ENCODE results near the gene KRT34. TPM values are rescaled to one million over a fixed set of nuclear protein-coding genes. Genes with fewer than 3 reads are reported as not detected.
"Not testable (repeated sequence)": the region's sequence is repeated elsewhere in the genome, so short reads cannot be mapped to it uniquely, and the experiment has no call there.

The KRT34 gene
- total RNA-seq, 2 experiments from 2014 or later = not detected

GRCh38 chr17:41377546-41377945 is 4.6 kb downstream of the KRT34 start:
- POLR2A ChIA-PET = no interaction called here
- Mint-ChIP-seq H3K27me3 (peaks cover 2% of the 10 kb centered on the region), H3K27ac (no peak overlapping the region), H3K36me3 (ENCODE audit: low read depth) (no peaks in the 10 kb centered on the region), H3K9me3 (peaks cover 2% of the 10 kb centered on the region), H3K4me3 (no peak overlapping the region), H3K4me1 (no peaks in the 10 kb centered on the region)
- CTCF ChIA-PET = no interaction called here
- no peak for DNase-seq

- peaks cover 2% of the 10 kb centered on the region for H3K27me3 Mint-ChIP-seq
- no peaks in the 10 kb centered on the region for H3K4me1 Mint-ChIP-seq
- no peaks in the 10 kb centered on the region for H3K36me3 Mint-ChIP-seq (ENCODE audit: low read depth)
- DNase-seq = no peak
- ChIA-PET CTCF (no interaction called here), POLR2A (no interaction called here)
- H3K9me3 Mint-ChIP-seq = peaks cover 2% of the 10 kb centered on the region
- H3K4me3 Mint-ChIP-seq = no peak within 1 kb of the TSS
- H3K27ac Mint-ChIP-seq = no peak within 1 kb of the TSS
Observed at GRCh38 chr17:41369713-41370112, 12.4 kb downstream of the KRT34 start, which contains the start of gene KRT33B. Gene KRT33B, minus strand, starts transcription at chr17:41369813. Its CDS starts 63 bp downstream, at chr17:41369750.

- Mint-ChIP-seq H3K4me1 (peaks cover 4% of the 10 kb centered on the region), H3K36me3 (ENCODE audit: low read depth) (no peaks in the 10 kb centered on the region), H3K4me3 (no peak overlapping the region), H3K27ac (no peak overlapping the region), H3K27me3 (peaks cover 2% of the 10 kb centered on the region), H3K9me3 (peaks cover 2% of the 10 kb centered on the region)
- no peak for DNase-seq
- ChIA-PET POLR2A (no interaction called here), CTCF (no interaction called here)
Observed at GRCh38 chr17:41369023-41369422, 13.1 kb downstream of the KRT34 start.

- no peaks in the 10 kb centered on the region for H3K36me3 Mint-ChIP-seq (ENCODE audit: low read depth)
- ChIA-PET CTCF (no interaction called here), POLR2A (no interaction called here)
- no peaks in the 10 kb centered on the region for H3K27me3 Mint-ChIP-seq
- no peak for DNase-seq
- no peak overlapping the region for H3K4me3 Mint-ChIP-seq
- H3K27ac Mint-ChIP-seq = no peak overlapping the region
- no peaks in the 10 kb centered on the region for H3K9me3 Mint-ChIP-seq
- H3K4me1 Mint-ChIP-seq = peaks cover 4% of the 10 kb centered on the region
Observed at GRCh38 chr17:41367426-41368075, 14.6 kb downstream of the KRT34 start.

GRCh38 chr17:41366070-41366469 is 16.0 kb downstream of the KRT34 start:
- Mint-ChIP-seq H3K9me3 (peaks cover 4% of the 10 kb centered on the region), H3K4me3 (no peak overlapping the region), H3K36me3 (ENCODE audit: low read depth) (no peaks in the 10 kb centered on the region), H3K4me1 (peaks cover 4% of the 10 kb centered on the region), H3K27ac (no peak overlapping the region), H3K27me3 (no peaks in the 10 kb centered on the region)
- ChIA-PET CTCF (no interaction called here), POLR2A (no interaction called here)
- DNase-seq = no peak

- Mint-ChIP-seq H3K27me3 (peaks cover 1% of the 10 kb centered on the region), H3K36me3 (ENCODE audit: low read depth) (no peaks in the 10 kb centered on the region), H3K27ac (no peak overlapping the region), H3K4me1 (peaks cover 4% of the 10 kb centered on the region), H3K9me3 (peaks cover 5% of the 10 kb centered on the region), H3K4me3 (no peak overlapping the region)
- ChIA-PET CTCF (no interaction called here), POLR2A (no interaction called here)
- DNase-seq = no peak
Observed at GRCh38 chr17:41363881-41364280, 18.2 kb downstream of the KRT34 start.

GRCh38 chr17:41360296-41360995 is 21.7 kb downstream of the KRT34 start:
- ChIA-PET POLR2A (no interaction called here), CTCF (no interaction called here)
- Mint-ChIP-seq H3K27me3 (peaks cover 12% of the 10 kb centered on the region), H3K36me3 (ENCODE audit: low read depth) (peaks cover 4% of the 10 kb centered on the region), H3K4me3 (no peak overlapping the region), H3K9me3 (peaks cover 8% of the 10 kb centered on the region), H3K27ac (no peak overlapping the region), H3K4me1 (peaks cover 4% of the 10 kb centered on the region)
- DNase-seq = no peak

GRCh38 chr17:41354536-41354935 is 27.6 kb downstream of the KRT34 start:
- no peaks in the 10 kb centered on the region for H3K4me1 Mint-ChIP-seq
- ChIA-PET POLR2A (no interaction called here), CTCF (no interaction called here)
- H3K27me3 Mint-ChIP-seq = peaks cover 10% of the 10 kb centered on the region
- no peak overlapping the region for H3K4me3 Mint-ChIP-seq
- peaks cover 3% of the 10 kb centered on the region for H3K9me3 Mint-ChIP-seq
- H3K36me3 Mint-ChIP-seq (ENCODE audit: low read depth) = peaks cover 4% of the 10 kb centered on the region
- no peak for DNase-seq
- no peak overlapping the region for H3K27ac Mint-ChIP-seq

GRCh38 chr17:41352597-41353366 is 29.3 kb downstream of the KRT34 start:
- Mint-ChIP-seq H3K27ac (no peak overlapping the region), H3K4me1 (no peaks in the 10 kb centered on the region), H3K36me3 (ENCODE audit: low read depth) (peaks cover 4% of the 10 kb centered on the region), H3K9me3 (peaks cover 3% of the 10 kb centered on the region), H3K27me3 (peaks cover 10% of the 10 kb centered on the region), H3K4me3 (no peak overlapping the region)
- CTCF ChIA-PET = no interaction called here
- POLR2A ChIA-PET = no interaction called here
- no peak for DNase-seq

- no peak overlapping the region for H3K4me3 Mint-ChIP-seq
- CTCF ChIA-PET = no interaction called here
- H3K27me3 Mint-ChIP-seq = peaks cover 3% of the 10 kb centered on the region
- no peak for DNase-seq
- H3K4me1 Mint-ChIP-seq = no peaks in the 10 kb centered on the region
- H3K36me3 Mint-ChIP-seq (ENCODE audit: low read depth) = peaks cover 3% of the 10 kb centered on the region
- no peak overlapping the region for H3K27ac Mint-ChIP-seq
- peaks cover under 1% of the 10 kb centered on the region for H3K9me3 Mint-ChIP-seq
- POLR2A ChIA-PET = no interaction called here
Observed at GRCh38 chr17:41351177-41351576, 30.9 kb downstream of the KRT34 start.

GRCh38 chr17:41350381-41350878 is 31.7 kb downstream of the KRT34 start, which contains the start of gene KRT33A:
Gene KRT33A, minus strand, starts transcription at chr17:41350828. Its CDS starts 61 bp downstream, at chr17:41350767.
- H3K27me3 Mint-ChIP-seq; H3K36me3 Mint-ChIP-seq (ENCODE audit: low read depth); DNase-seq; H3K4me1 Mint-ChIP-seq; H3K27ac Mint-ChIP-seq; POLR2A ChIA-PET; H3K4me3 Mint-ChIP-seq; H3K9me3 Mint-ChIP-seq; CTCF ChIA-PET: not testable (repeated sequence)

GRCh38 chr17:41347869-41348760 is 34.0 kb downstream of the KRT34 start:
- Mint-ChIP-seq H3K4me3 (no peak overlapping the region), H3K4me1 (peaks cover 2% of the 10 kb centered on the region), H3K9me3 (peaks cover 7% of the 10 kb centered on the region), H3K27ac (no peak overlapping the region), H3K36me3 (ENCODE audit: low read depth) (peaks cover 4% of the 10 kb centered on the region), H3K27me3 (peaks cover 5% of the 10 kb centered on the region)
- POLR2A ChIA-PET = no interaction called here
- no peak for DNase-seq
- CTCF ChIA-PET = interaction anchor here (0.5 to 1.1 kb wide), 3 partner anchors 26 to 201 kb away, joined by 3 to 4 read pairs (median 4); no protein-coding TSS in a partner anchor
